NCI-H345 (cell line): Measurements from ENCODE around the gene SHB.
A peak's percentile ranks its signal among the peaks of the same experiment; 100 is the strongest.

Experiments used
- DNase-seq: peaks from one replicate; lab custom pipeline; 2025; lab: John Stamatoyannopoulos, UW

Gene SHB

DNA sequence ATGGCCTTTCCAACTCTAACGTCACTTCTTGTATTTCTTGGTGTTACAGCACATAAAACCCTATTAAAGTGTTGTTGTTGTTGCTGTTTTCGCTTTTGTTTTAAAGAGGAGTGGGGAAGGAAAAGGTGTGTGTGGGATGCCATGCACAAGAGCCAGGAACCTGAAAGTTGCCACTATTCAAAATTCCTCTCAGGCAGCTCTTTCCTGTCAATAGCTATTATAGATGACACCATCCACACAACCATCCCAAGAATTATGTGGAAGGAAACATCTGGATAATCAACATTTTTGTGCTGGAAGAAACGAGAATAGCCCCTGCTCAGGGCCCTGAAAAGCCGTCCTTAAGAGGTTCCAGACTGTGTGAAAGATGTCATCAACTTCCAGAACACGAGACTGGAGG lies 79.3 kb downstream of the SHB start:
- DNase-seq: no peak

DNA sequence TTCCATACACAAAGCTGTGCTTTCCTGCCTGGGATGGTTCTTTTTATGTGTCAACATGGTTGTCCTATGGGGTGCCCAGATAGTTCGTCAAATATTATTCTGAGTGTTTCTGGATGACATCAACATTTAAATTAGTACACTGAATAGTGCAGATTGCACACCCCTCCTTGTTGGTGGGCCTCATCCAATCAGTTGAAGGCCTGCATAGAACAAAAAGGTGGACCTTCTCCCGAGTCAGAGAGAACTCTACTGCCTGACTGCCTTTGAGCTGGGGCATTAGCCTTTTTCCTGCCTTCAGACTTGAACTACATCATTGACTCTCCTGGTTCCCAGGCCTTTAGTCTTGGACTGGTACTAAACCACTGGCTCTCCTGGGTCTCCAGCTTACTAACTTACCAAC lies 80.4 kb downstream of the SHB start:
- DNase-seq: no peak

DNA sequence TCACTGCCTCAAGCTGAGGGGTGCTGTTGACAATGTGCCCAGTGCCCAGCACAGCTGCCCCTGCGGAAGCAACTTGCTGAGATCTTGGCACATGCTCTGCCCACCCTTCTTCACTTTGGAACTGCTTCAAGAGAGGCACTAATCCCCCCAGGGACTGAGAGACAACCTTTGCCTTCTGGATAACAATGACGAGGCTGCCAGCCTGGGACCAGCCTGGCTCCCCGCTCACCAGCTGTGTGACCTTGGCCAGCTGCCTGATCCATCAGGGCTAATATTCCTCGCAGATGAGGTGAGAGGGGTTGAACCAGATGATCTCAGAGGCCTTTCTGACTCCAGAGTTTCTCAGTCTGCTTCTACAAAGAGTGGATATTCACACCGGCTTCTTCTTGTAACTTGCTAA lies 81.0 kb downstream of the SHB start:
- DNase-seq: no peak

DNA sequence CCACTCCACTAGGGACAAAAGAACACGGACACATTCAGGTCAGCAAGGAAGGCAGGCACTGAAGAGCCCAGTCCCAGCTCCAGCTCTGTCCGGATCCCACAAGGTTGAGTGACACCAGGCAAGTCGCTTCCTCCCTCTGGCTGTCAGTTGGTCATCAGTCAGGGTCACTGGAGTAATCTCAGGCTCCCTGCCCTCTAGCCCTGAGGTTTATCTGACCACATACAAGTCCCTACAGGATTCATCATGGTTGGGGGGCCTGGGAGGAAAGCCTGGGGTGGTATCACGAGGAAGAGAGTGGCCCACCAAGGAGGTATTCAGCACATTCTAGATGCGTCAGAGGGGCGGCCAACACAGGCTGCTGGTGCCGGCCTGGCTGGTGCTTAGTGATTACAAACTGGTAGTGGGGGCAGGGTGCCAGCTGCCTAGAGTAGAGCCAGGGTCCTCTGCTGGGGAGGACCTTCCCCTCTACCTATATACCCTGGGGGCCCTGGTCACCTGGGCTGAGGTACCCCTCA lies 81.5 kb downstream of the SHB start:
- DNase-seq: no peak

DNA sequence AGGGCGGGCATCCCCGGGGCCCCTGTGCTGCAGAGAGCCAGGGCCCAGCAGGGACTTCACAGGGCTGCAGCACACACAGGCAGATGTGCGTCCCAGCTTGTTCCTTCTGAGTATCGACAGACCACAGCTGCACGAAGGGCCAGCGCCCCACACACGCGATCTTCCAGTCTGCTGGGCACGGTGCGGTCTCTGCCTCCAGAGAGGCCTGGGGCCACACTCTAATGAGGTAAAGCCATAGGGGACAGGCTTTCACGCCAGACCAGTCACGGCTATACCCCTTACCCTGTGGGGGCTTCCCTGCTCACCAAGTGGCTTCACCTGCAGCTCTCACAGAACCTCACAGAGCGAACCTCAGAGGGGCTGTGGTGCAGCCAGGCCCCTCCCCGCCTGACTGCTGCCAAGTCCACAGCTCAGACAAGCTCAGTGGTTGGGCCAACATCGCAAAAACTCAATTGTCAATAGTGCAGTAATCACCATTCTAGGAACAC lies 82.2 kb downstream of the SHB start:
- DNase-seq: no peak

DNA sequence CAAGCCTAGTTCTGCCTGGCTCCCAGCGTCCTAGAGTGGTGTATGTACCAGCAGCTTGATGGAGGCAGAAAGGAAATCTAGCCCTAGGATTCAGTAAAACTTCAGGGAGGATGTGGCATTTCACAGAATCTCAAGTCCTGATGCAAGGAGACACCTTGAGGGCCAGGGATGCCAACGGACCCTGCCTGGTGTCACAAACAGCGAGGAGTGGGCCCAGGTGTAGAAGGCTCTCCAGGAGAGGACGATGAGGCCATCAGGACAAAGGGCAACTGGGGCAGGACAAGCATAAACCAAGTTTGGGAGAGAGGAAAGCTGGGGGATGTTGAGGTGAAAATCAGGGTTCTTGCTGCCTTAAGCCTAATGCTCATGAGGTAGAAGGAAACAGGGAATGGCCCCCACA lies 83.0 kb downstream of the SHB start:
- no peak for DNase-seq

DNA sequence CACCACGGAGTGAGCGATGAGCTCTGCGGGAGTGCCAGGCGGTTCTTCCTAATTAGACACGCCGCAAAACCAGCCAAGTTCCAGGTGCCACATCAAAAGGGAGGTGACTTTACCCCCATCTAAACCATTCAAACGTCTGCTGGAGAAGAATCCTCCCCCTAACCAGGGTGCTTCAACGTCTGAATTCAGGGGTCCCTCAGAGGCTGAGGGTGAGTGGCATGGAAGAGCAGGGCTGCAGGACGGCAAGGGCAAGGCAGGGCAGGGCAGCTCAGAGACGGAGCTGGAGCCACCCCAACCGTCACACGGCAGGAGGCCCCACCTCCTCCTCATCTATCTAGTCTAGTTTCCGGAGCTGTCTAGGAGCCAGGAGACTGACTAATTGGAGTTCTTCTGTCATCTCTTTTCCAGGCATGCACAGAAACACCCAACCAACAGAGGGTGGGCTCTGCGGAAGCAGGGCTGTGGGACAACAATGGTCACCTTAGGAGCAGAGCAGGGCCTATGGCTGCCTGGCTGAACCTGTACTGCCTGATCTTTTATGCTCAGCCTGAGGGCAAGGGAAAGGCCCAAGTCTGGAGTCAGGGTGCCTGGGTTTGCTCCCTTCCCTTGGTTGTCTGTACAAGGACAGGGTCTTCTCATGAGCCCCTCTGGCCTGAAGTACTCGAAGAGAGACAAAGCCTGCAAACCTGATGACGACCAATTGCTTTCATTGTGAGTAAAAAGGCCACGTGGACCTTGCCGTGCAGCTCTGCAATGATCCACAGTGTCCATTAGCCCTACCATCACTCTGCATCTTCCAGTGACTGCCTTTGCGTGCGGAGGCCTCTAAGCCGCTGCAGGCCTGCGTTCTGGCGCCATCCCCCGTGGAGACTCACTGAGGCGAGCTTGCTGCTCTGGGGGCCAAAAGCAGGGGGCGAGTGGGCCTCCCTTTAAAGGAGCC lies 84.1 kb downstream of the SHB start:
- peak; percentile 53 for DNase-seq

DNA sequence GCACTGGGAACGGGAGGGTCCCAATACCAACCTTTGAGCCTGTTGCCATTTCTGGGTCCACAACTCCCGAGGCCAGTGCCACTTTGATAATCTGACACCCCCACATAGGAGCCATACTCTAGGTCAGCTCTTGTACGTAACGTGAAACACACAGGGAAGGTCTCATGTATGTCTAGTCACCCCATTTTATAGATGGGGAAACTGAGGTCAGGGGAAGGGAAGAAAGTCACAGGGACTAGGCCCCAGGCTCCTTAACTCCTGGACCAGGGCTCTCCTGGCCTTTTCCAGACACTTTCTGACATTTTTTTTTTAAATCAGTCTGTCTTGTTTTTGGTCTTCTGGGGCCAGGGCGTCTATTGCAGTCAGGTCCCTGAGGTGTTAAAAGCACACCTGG lies 84.8 kb downstream of the SHB start:
- DNase-seq: no peak

DNA sequence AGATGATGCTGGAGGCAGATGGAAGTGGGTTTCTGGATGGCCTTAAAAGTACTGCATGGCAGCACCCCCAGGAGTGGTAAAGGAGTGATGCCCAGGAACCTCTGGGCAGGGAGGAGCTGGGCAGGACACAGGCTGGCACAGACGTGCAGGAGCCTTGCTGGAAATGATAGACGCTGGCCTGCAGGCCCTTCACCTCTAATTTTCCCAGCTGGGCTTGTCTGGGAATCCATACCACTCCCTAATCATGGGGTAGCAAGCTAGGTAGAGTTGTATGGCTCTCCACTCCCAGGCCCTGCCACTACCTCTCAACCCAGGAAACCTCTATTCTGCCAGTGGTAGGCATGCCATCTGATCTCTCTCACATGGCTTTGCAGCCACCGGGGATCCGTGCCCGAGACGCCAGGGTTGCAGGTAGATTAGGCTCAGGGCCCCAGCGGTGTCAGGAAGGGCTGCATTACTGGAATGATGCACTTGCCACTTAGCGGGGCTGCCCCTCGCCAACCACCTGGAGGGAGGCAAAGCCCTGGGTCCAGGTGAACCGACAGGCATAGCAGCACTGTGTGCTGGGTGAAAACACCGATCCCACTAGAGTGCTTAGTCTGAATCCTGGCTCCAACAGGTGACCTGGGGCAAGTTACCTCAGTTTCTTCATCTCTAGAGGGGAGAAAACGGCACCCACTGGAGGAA lies 85.5 kb downstream of the SHB start:
- DNase-seq: no peak

DNA sequence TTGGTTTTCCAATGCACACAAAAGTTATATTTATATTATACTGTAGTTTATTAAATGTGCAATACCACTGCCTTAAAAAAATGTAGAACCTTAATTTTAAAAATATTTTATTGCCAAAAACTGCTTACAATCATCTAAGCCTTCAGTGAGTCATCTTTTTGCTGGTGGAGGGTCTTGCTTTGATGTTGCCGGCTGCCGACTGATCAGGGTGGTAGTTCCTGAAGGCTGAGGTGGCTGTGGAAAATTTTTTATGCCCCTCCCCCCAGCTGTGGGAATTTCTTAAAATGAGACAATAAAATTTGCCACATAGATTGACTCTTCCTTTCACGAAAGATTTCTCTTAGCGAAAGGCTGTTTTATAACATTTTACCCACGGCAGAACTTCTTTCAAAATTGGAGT lies 89.2 kb downstream of the SHB start:
- DNase-seq: no peak

DNA sequence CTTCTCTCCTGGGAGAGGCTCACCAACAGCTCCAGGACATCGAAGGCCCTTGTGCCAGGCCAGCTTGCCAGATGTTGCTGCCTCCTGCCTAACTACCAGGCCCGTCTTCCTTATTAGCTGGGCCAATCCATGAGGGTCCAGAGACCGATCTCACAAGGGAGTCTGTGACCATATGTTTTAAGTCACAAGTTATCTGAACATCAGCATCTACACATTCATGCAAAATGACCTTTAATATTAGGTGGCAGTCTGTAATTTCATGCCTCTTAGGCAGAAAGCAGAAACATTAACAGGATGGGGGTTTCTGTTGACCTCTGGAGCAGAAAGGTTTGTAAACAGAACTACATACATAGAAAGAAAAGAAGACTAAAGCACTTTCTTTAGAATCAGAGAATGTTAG lies 90.0 kb downstream of the SHB start:
- no peak for DNase-seq

DNA sequence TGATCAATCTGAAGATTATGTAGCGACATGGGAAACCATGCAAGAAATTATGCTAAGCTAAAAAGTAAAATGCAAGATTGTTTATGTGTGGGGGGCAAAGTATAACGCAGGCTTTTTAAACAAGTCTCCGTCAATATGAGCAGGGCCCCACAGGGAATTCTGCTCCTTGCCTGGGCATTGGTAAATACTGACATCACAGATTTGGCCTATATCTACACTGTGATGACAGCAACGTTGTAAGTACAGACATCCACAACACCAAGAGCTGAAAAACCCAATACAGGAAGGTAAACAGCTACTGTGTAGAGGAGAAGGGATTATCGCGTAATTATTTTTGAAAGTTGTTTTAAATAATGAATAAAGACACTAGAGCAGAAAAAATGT lies 90.6 kb downstream of the SHB start:
- DNase-seq: no peak

DNA sequence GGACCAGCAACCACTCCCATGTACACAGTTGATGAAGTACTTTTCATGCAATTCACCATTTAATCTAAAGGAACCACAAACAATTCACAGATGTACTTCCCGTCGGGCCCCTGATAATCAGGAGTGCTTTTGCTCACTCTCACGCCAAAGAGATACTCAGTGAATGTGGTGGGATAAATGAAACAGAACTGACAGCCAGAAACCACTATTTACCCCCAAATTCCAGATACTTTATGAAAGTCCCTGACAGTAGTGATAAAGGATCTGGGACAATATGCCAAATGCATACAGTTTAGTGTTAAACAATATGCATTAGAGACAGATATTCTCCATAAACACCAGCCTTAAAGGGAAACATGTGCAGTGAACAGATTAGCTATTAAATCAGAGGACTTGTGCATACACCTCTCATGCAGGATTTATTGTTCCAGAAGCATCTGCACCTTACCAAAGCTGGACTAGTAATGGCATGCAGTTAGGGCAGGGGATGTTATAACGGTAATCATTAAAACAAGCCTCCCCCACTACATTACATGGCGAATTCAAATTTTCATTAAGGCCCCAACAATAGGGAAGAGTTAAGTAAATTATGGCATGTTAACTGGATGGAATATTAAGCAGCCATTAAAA lies 91.1 kb downstream of the SHB start:
- no peak for DNase-seq

DNA sequence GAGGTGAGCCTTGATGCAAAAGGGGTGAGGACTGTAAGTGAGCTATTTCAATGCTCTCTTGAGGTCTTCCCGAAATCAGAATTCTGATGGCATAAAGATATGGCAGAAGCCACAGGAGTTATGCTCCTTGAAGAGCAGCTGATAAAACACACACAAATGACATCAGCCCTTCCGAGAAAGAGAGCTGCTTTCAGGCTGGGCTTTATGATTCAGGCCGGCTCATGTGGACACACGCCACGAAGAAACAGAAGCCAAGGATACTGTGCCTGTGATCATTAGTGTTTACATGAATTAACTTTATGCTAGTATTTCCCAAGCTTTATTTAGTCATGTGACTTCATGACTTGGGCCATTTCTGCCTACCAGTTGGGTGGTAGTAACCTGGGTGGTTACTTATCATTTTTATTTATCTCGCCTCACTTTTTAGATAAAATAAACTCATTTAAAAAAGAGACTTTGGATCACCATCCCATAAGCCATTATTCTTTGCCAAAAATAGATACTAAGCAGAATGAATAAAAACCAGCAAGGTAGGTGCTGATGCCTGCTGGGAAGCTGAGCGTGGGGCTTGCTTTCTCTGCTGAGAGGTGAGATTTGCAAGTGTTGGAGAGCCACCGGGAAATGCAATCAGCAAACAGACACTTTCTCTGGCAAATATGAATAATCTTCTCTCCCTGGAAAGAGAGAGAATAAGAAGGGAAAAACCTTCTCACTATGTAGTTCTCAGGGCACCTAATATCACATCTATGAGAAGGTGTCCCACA lies 92.1 kb downstream of the SHB start:
- DNase-seq: no peak

DNA sequence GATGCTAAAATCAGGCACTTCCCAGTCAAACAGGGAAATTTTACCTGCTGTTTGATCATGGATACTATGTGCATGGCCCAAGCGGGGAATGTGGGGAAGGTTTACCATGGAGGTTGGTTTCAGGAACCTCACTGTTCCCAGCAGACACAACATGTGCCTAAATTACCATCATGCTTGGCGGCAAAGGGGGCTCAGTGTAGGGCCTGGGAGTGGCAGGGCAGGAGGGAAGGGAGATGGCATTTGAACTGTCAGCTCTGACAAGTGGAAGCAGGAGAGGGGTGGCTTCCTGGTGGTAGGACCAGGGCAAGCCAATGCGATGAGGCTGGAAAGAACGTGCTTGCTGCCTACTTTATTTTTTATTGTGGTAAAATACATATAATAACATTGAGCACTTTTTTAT lies 93.4 kb downstream of the SHB start:
- DNase-seq: no peak

DNA sequence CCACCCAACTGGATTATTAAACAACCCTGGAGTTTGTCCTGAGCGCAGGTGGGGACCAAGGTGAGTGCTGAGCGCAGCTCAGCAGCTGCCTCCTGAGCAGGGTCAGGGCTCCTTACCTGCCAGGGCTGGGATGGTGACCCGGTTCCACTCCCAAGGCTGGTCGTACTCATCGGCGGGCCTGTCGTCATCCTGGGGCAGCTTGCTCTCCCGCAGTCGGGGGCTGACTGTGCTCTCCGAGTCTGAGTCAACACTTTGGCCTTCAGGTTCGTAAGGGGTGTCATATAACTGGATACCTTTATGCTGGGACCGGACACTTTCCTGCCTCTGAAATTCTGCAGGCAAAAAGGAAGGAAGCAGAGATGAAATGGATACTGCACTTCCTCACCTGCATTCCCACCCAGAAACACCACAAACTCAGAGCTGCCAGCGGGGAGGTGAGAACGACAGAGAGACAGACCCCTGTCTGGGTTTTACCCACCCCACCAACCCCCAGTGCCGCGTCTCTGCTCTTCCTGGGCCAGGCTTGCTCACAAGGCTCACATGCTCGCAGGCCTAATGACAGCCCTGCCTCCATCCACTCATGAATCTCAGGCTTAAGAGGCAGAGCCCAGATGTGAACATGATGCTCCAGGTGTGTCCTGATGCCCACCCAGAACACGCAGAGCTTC lies 94.4 kb downstream of the SHB start:
- no peak for DNase-seq

DNA sequence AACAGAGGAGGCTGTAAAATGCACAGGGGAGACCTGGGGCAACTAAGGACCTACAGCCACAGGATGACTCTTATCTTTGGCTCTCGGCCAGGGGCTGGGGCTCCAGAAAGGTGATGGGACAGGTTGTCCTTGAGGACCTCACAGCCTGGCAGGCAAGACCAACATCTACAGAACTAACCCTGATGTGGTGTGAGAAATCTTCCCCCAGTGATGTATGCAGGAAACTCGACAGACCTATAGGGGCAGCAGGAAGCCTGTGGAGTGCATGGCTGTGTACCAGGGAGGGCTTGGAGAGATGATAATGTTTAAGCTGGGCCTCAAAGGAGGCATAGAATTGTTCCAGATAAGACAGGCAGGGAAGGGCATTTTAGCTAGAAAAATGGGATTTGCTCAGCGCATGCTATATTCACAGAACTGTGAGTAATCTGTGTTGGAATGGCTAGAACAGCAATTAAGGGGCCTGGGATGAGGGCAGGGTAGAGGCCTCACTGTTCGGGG lies 96.6 kb downstream of the SHB start:
- DNase-seq: no peak

DNA sequence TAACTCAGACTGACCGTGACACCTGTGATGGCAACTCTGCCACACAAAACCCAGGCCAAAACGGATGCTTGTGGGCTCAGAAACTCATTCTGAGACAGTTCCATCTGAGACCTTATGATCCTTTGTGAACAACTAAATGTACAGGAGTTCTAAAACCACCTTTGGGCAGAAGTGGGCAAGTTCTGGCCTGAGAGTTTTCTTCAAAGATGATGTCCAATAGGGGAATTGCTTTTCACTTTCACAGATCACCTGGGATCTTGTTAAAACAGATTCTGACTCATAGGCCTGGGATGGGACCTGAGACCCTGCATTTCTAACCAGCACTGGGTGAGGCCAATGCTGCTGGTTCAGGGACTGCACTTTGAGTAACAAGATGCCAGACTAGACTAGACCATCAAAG lies 97.3 kb downstream of the SHB start:
- no peak for DNase-seq

DNA sequence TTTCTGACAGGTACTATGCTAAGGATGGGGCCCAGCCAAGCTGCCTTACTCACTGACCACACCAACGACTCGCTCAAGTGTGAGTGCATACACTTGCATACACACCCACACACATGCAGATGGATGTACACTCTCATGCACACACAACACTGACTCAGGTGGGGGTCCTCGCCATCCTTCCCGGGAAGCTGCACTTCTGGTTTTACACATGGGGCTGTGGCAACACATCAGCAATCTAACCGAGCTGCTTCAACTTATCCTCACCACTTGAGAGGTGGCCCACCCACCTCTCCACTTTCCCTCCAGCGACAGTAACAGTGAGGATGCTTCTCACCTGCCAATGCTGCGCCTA lies 97.9 kb downstream of the SHB start:
- DNase-seq: no peak

DNA sequence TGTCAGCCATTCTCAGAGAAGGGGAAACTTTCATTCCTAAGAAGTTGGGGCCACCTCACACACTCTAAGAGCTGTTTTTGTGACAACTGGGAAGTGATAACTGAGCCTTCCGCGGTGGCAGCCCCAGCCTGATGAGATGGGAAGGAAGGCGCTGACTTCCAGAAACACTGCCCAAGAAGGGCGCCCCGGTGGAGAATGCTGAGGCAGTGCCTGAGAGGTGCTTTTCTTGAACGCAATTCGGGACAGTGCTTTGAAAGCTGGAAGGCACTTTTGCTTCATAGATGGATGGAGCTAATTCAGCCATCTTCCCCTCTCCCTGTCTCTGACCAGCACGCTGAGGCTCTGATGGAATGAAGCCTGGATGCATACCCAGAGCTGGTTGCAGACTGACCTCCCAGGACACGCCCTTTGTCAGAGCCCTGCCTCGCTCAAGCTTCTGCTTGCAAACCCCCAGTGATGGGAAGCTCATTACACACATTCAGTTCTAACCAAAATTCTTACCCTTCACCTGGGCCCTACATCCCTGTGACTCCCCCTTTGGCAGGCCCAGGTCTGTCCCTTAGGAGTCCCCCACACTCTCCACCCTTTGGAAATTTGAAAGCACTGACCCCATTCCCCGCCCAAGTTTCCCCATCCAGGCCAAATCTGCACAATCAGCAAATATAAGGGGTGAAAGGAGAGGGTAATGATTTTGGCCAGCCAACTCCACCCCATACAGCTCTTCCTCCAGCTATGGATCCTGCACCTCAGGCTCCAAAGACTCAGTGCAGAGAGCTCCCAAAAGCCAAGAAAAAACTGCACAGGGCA lies 98.5 kb downstream of the SHB start:
- DNase-seq: no peak
